Measurements from ENCODE around the gene NR4A3. TPM values are rescaled to one million over a fixed set of nuclear protein-coding genes. Genes with fewer than 3 reads are reported as not detected.

Gene NR4A3
- total and polyA plus RNA-seq, 10 of the 15 experiments (the other 5 are each of a cell fraction or from before 2014, with no cell fraction given), result 0.04 to 2.1 (median 0.64) TPM; not detected in 1

GRCh38 chr9:99819123-99819855 lies 2.4 kb upstream of the NR4A3 start (continued):
- TF ChIP-seq, protein P1, sequence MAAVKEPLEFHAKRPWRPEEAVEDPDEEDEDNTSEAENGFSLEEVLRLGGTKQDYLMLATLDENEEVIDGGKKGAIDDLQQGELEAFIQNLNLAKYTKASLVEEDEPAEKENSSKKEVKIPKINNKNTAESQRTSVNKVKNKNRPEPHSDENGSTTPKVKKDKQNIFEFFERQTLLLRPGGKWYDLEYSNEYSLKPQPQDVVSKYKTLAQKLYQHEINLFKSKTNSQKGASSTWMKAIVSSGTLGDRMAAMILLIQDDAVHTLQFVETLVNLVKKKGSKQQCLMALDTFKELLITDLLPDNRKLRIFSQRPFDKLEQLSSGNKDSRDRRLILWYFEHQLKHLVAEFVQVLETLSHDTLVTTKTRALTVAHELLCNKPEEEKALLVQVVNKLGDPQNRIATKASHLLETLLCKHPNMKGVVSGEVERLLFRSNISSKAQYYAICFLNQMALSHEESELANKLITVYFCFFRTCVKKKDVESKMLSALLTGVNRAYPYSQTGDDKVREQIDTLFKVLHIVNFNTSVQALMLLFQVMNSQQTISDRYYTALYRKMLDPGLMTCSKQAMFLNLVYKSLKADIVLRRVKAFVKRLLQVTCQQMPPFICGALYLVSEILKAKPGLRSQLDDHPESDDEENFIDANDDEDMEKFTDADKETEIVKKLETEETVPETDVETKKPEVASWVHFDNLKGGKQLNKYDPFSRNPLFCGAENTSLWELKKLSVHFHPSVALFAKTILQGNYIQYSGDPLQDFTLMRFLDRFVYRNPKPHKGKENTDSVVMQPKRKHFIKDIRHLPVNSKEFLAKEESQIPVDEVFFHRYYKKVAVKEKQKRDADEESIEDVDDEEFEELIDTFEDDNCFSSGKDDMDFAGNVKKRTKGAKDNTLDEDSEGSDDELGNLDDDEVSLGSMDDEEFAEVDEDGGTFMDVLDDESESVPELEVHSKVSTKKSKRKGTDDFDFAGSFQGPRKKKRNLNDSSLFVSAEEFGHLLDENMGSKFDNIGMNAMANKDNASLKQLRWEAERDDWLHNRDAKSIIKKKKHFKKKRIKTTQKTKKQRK (IDR thresholded peaks at IDR 0.05; ENCODE audit: low read depth, low read length), result no peak
- TF ChIP-seq PAX8 (IDR thresholded peaks at IDR 0.05) (no peak), POLR2A (IDR thresholded peaks at IDR 0.05; ENCODE audit: low read depth, low read length) (peak; percentile 99), ZNF384 (IDR thresholded peaks at IDR 0.05; ENCODE audit: borderline replicate concordance, low read depth, low read length) (no peak), POLR2AphosphoS5 (IDR thresholded peaks at IDR 0.05; ENCODE audit: low read length) (peak; percentile 91), NFYB (IDR thresholded peaks at IDR 0.05; ENCODE audit: insufficient read depth, low read depth, low read length) (no peak), SIX5 (IDR thresholded peaks at IDR 0.05; ENCODE audit: low read depth, low read length, severe bottlenecking) (no peak), YY1 (IDR thresholded peaks at IDR 0.05; ENCODE audit: low read depth, low read length) (no peak), NFYA (IDR thresholded peaks at IDR 0.05; ENCODE audit: borderline replicate concordance, low read depth, low read length) (no peak), CBFB (IDR thresholded peaks at IDR 0.05; ENCODE audit: low read depth) (peak; percentile 66), POLR2AphosphoS2 (IDR thresholded peaks at IDR 0.05; ENCODE audit: low read depth, low read length) (no peak), NR2F1 (conservative IDR thresholded peaks at IDR 0.05) (peak; percentile 93), DPF2 (IDR thresholded peaks at IDR 0.05) (peak; percentile 94), FOXK2 (IDR thresholded peaks at IDR 0.05) (no peak), RAD51 (IDR thresholded peaks at IDR 0.05) (peak; percentile 56), SREBF1 (IDR thresholded peaks at IDR 0.05; ENCODE audit: low read length) (no peak), MTA3 (IDR thresholded peaks at IDR 0.05; ENCODE audit: borderline replicate concordance, low read length) (no peak), ZNF217 (IDR thresholded peaks at IDR 0.05) (no peak), RAD21 (IDR thresholded peaks at IDR 0.05; ENCODE audit: insufficient read depth, low read depth, low read length) (no peak), CHD4 (IDR thresholded peaks at IDR 0.05) (no peak), IKZF2 (IDR thresholded peaks at IDR 0.05) (peak; percentile 67 to 80; a peak in 3 of 4 replicates), RCOR1 (conservative IDR thresholded peaks at IDR 0.05; ENCODE audit: low read depth, low read length) (no peak; the same call in 1 of the 2 replicates), ESRRA (IDR thresholded peaks at IDR 0.05; ENCODE audit: low read length) (no peak), BMI1 (IDR thresholded peaks at IDR 0.05; ENCODE audit: borderline replicate concordance) (0 out of 2 replicates have a peak, but pooled peaks have one; percentile 6), LARP7 (IDR thresholded peaks at IDR 0.05) (peak; percentile 98), GATAD2B (conservative IDR thresholded peaks at IDR 0.05; ENCODE audit: low read depth) (peak; percentile 97), ZNF622 (IDR thresholded peaks at IDR 0.05) (no peak), SRF (IDR thresholded peaks at IDR 0.05; ENCODE audit: low read depth in 2 of 2, low read length in 2 of 2) (no peak), SMC3 (IDR thresholded peaks at IDR 0.05; ENCODE audit: borderline replicate concordance, low read length) (peak; percentile 31; the same call in 1 of the 2 replicates), TCF3 (IDR thresholded peaks at IDR 0.05; ENCODE audit: borderline replicate concordance, insufficient read depth, low read depth, low read length) (peak; percentile 91), ZSCAN29 (IDR thresholded peaks at IDR 0.05) (peak; percentile 56; the same call in 1 of the 2 replicates), TAF1 (IDR thresholded peaks at IDR 0.05; ENCODE audit: borderline replicate concordance, low read depth, low read length) (peak; percentile 53), PML (IDR thresholded peaks at IDR 0.05; ENCODE audit: low read length) (no peak), RUNX3 (IDR thresholded peaks at IDR 0.05; ENCODE audit: low read length) (no peak)

Measured in GM12878 (cell line).